ENCODE results near the gene E2F8. TPM values are rescaled to one million over a fixed set of nuclear protein-coding genes. Genes with fewer than 3 reads are reported as not detected.

The E2F8 gene
- total and polyA plus RNA-seq, 2 donors (not counting 3 experiments of a cell fraction or from before 2014, with no cell fraction given): 6.5 to 19.1 TPM

GRCh38 chr11:19226378-19227195 lies 14.2 kb downstream of the E2F8 start:
- Histone ChIP-seq H3K9ac (replicated peaks; ENCODE audit: extremely low read depth, insufficient read depth, low read length) (no peak overlapping the region), H3K9me3 (replicated peaks; ENCODE audit: control insufficient read depth, insufficient read depth, low read length) (no peaks in the 10 kb centered on the region), H3K27me3 (ENCODE audit: control insufficient read depth in 2 of 2, insufficient read depth in 2 of 2, low read length in 2 of 2) (no peaks in the 10 kb centered on the region), H4K20me1 (replicated peaks; ENCODE audit: control insufficient read depth, extremely low read depth, insufficient read depth, low read length) (no peaks in the 10 kb centered on the region), H2AFZ (ENCODE audit: low read depth, low read length) (no peak overlapping the region), H3K4me2 (ENCODE audit: insufficient read depth, low read length) (no peak overlapping the region), H3K4me3 (replicated peaks in 1 of 3; ENCODE audit: insufficient read depth in 1 of 3, low read depth in 1 of 3, low read length in 3 of 3) (no peak overlapping the region), H3K79me2 (ENCODE audit: control insufficient read depth, insufficient read depth, low read length) (peaks cover 2% of the 10 kb centered on the region), H3K36me3 (ENCODE audit: control insufficient read depth in 2 of 2, extremely low read depth in 1 of 2, insufficient read depth in 2 of 2, low read length in 2 of 2) (peaks cover 8 to 21% of the 10 kb centered on the region in 2 experiments), H3K4me1 (ENCODE audit: control insufficient read depth, extremely low read depth, insufficient read depth, low read length) (no peaks in the 10 kb centered on the region), H3K27ac (ENCODE audit: insufficient read depth, low read depth, low read length) (no peak overlapping the region), H3K9me1 (replicated peaks; ENCODE audit: control insufficient read depth, extremely low read depth, insufficient read depth, low read length) (no peaks in the 10 kb centered on the region)
- DNase-seq (ENCODE audit: low read depth, low spot score) (no peak), FAIRE-seq (no peak)
- TF ChIP-seq POLR2AphosphoS5 (IDR thresholded peaks at IDR 0.05; ENCODE audit: insufficient read depth, low read depth, low read length) (no peak), JUN (IDR thresholded peaks at IDR 0.05; ENCODE audit: borderline replicate concordance, insufficient read depth, insufficient read length, low read depth) (no peak), MAX (IDR thresholded peaks at IDR 0.05; ENCODE audit: insufficient read depth, insufficient read length) (no peak), POLR2A (IDR thresholded peaks at IDR 0.05; ENCODE audit: low read depth, low read length) (no peak), EZH2 (IDR thresholded peaks at IDR 0.05; ENCODE audit: borderline replicate concordance, low read depth, low read length, severe bottlenecking) (no peak), MYC (IDR thresholded peaks at IDR 0.05; ENCODE audit: low read depth, low read length) (no peak), CTCF (IDR thresholded peaks at IDR 0.05; ENCODE audit: extremely low read depth in 1 of 2, insufficient read depth in 1 of 2, low read depth in 1 of 2, low read length in 2 of 2) (no peak), GATA2 (IDR thresholded peaks at IDR 0.05; ENCODE audit: insufficient read depth, insufficient read length, low read depth, low read length) (no peak), FOS (IDR thresholded peaks at IDR 0.05; ENCODE audit: borderline replicate concordance, insufficient read depth, low read length) (no peak)
- ChIA-PET POLR2A (no interaction called here), CTCF (interaction anchor here (0.8 kb wide), 1 partner anchor 18 kb away, joined by 3 read pairs; no protein-coding TSS in a partner anchor)
- BruUV-seq (replicated peaks): no TSS peak
- intact Hi-C loops (cut with micrococcal nuclease) (no loop called here), dilution Hi-C loops (cut with MboI; ENCODE audit: extremely low pct_ligation_motif_present, low sequenced_read_pairs) (no loop called here)

Data from endothelial cell of umbilical vein (primary cell).